Spleen (tissue), 7 donors: ENCODE measurements around the gene U2AF1L4.

Experiments used
- POLR2AphosphoS5 ChIP-seq, 3 donors: sonication (generic); formaldehyde crosslinking; IDR thresholded peaks; one replicate each; pipeline ENCODE4 v1.5.1; 2017; ENCODE audit warnings: antibody characterized with exemption in 3 of 3
- TF ChIP-seq, protein P1 (sequence below), 11 experiments: fragments of 200-600 bp in 7 of 11; fragments of 450-650 bp in 4 of 11; sonication (generic) in 4 of 11; IDR thresholded peaks in 8 of 11; conservative IDR thresholded peaks in 3 of 11; 1 replicate in 7 of 11; 2 replicates in 4 of 11; pipeline versions ENCODE4 v1.4.0 to v1.8.0; 2016 to 2021; ENCODE audit warnings: antibody characterized with exemption in 11 of 11, inconsistent platforms in 4 of 11, mild to moderate bottlenecking in 1 of 11
- donor health status: DM: no; HTN: no; CAD: no; lungs with moderate emphysema.
- donor health status: DM: no; HTN: no; CAD: no.
- donor health status: DM: no; HTN: no; CAD: no.

- TF ChIP-seq POLR2AphosphoS5 (IDR thresholded peaks at IDR 0.05), result peak in 2 of 3 donors; percentile 39 to 65
- TF ChIP-seq, protein P1, sequence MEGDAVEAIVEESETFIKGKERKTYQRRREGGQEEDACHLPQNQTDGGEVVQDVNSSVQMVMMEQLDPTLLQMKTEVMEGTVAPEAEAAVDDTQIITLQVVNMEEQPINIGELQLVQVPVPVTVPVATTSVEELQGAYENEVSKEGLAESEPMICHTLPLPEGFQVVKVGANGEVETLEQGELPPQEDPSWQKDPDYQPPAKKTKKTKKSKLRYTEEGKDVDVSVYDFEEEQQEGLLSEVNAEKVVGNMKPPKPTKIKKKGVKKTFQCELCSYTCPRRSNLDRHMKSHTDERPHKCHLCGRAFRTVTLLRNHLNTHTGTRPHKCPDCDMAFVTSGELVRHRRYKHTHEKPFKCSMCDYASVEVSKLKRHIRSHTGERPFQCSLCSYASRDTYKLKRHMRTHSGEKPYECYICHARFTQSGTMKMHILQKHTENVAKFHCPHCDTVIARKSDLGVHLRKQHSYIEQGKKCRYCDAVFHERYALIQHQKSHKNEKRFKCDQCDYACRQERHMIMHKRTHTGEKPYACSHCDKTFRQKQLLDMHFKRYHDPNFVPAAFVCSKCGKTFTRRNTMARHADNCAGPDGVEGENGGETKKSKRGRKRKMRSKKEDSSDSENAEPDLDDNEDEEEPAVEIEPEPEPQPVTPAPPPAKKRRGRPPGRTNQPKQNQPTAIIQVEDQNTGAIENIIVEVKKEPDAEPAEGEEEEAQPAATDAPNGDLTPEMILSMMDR (IDR thresholded peaks at IDR 0.05 in 8 of 11, conservative IDR thresholded peaks at IDR 0.05 in 3 of 11), result no peak
These were observed 12.6 kb downstream of the U2AF1L4 start for GRCh38 chr19:35732540-35733179.
